ENCODE measurements around the gene LRRC56. TPM values are rescaled to one million over a fixed set of nuclear protein-coding genes. Genes with fewer than 3 reads are reported as not detected.

Gene LRRC56
- total and polyA plus RNA-seq, 4 donors = 0.08 to 0.46 (median 0.20) TPM

DNA sequence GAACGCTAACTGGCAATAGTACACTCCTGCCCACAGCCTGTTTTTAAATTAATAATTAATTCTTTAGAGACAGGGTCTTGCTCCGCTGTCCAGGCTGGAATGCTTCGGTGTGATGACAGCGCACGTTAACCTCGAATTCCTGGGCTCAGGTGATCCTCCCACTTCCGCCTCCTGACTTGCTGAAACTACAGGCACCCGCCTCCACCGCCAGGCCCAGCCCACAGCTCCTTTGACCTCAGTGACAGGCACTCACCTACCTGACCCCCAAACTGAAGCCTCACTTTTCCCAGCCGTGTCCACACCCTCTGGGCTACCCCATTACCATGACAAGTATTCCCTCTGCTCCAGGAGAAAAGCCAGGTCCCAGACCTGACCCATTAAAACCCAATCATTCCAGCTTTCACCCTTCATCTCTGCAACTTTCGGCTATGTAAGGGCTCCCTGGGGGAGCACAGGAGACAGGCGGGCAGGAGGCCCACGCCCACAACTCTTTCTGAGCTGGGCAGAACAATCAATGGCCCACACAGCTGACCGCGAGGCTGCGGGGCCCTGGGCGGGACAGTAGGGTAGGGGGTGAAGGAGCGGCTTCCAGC, 22.5 kb downstream of the LRRC56 start:
- H3K27me3 ChIP-seq (ENCODE audit: control insufficient read depth in 4 of 4, insufficient read depth in 4 of 4, low read length in 3 of 4) = no peaks in the 10 kb centered on the region
- H3K4me1 ChIP-seq (ENCODE audit: control insufficient read depth in 4 of 4, insufficient read depth in 4 of 4, low read length in 3 of 4) = peaks cover 17 to 33% (median 22%) of the 10 kb centered on the region in 4 donors
- peak overlapping the region; percentile 1 to 13 for H3K9ac ChIP-seq (ENCODE audit: low read depth in 1 of 2, low read length in 2 of 2)
- no peaks in the 10 kb centered on the region for H3K9me3 ChIP-seq (ENCODE audit: control insufficient read depth in 4 of 4, low read length in 3 of 4)
- DNase-seq (ENCODE audit: low spot score) = no peak
- TF ChIP-seq YY1 (IDR thresholded peaks at IDR 0.05) = no peak
- TF ChIP-seq, protein P1, sequence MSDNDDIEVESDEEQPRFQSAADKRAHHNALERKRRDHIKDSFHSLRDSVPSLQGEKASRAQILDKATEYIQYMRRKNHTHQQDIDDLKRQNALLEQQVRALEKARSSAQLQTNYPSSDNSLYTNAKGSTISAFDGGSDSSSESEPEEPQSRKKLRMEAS (IDR thresholded peaks at IDR 0.05) = no peak
- TF ChIP-seq HNF4A (conservative IDR thresholded peaks at IDR 0.05) = peak; percentile 18 to 35
- no peak for TF ChIP-seq HNF4G (IDR thresholded peaks at IDR 0.05)
- TF ChIP-seq ATF3 (IDR thresholded peaks at IDR 0.05) = no peak
- TF ChIP-seq, protein P2, sequence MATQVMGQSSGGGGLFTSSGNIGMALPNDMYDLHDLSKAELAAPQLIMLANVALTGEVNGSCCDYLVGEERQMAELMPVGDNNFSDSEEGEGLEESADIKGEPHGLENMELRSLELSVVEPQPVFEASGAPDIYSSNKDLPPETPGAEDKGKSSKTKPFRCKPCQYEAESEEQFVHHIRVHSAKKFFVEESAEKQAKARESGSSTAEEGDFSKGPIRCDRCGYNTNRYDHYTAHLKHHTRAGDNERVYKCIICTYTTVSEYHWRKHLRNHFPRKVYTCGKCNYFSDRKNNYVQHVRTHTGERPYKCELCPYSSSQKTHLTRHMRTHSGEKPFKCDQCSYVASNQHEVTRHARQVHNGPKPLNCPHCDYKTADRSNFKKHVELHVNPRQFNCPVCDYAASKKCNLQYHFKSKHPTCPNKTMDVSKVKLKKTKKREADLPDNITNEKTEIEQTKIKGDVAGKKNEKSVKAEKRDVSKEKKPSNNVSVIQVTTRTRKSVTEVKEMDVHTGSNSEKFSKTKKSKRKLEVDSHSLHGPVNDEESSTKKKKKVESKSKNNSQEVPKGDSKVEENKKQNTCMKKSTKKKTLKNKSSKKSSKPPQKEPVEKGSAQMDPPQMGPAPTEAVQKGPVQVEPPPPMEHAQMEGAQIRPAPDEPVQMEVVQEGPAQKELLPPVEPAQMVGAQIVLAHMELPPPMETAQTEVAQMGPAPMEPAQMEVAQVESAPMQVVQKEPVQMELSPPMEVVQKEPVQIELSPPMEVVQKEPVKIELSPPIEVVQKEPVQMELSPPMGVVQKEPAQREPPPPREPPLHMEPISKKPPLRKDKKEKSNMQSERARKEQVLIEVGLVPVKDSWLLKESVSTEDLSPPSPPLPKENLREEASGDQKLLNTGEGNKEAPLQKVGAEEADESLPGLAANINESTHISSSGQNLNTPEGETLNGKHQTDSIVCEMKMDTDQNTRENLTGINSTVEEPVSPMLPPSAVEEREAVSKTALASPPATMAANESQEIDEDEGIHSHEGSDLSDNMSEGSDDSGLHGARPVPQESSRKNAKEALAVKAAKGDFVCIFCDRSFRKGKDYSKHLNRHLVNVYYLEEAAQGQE (IDR thresholded peaks at IDR 0.05) = peak; percentile 43
- TF ChIP-seq FOXA1 (IDR thresholded peaks at IDR 0.05) = no peak
- no peak for TF ChIP-seq CTCF (IDR thresholded peaks at IDR 0.05; ENCODE audit: low read depth, low read length, missing input control)
- TF ChIP-seq ZBTB33 (IDR thresholded peaks at IDR 0.05) = no peak
- peak; percentile 9 for TF ChIP-seq NR2F2 (IDR thresholded peaks at IDR 0.05)
- TF ChIP-seq JUND (IDR thresholded peaks at IDR 0.05) = no peak
- TF ChIP-seq SP1 (IDR thresholded peaks at IDR 0.05) = no peak
- no peak for TF ChIP-seq FOXA2 (IDR thresholded peaks at IDR 0.05)
- TF ChIP-seq RAD21 (IDR thresholded peaks at IDR 0.05) = peak in 1 of 2 donors; percentile 10
- no peak for TF ChIP-seq TAF1 (conservative IDR thresholded peaks at IDR 0.05)
- TF ChIP-seq GABPA (IDR thresholded peaks at IDR 0.05 in 1 of 2, conservative IDR thresholded peaks at IDR 0.05 in 1 of 2) = peak in 1 of 2 donors; percentile 68
- TF ChIP-seq EGR1 (IDR thresholded peaks at IDR 0.05; ENCODE audit: low read depth in 2 of 2) = peak in 1 of 2 donors; percentile 49
- TF ChIP-seq RXRA (IDR thresholded peaks at IDR 0.05) = peak; percentile 19 to 69
- peaks cover 0 to 8% (median 6%) of the 10 kb centered on the region in 4 donors for H3K36me3 ChIP-seq (ENCODE audit: control insufficient read depth in 4 of 4, insufficient read depth in 3 of 4, low read depth in 1 of 4, low read length in 3 of 4)
- H3K4me3 ChIP-seq (ENCODE audit: low read depth in 1 of 3, low read length in 3 of 3) = peak overlapping the region; percentile 65 to 95 (median 67)
- 33% methylated on average over 18 of the region's 18 CpGs for WGBS
- peak overlapping the region; percentile 76 to 88 for H3K27ac ChIP-seq (ENCODE audit: low read depth in 1 of 2, low read length in 2 of 2)

All from liver (tissue), 9 donors.